ENCODE data around the gene EXOC3L4.
A peak's percentile ranks its signal among the peaks of the same experiment; 100 is the strongest.

EXOC3L4 gene

DNA sequence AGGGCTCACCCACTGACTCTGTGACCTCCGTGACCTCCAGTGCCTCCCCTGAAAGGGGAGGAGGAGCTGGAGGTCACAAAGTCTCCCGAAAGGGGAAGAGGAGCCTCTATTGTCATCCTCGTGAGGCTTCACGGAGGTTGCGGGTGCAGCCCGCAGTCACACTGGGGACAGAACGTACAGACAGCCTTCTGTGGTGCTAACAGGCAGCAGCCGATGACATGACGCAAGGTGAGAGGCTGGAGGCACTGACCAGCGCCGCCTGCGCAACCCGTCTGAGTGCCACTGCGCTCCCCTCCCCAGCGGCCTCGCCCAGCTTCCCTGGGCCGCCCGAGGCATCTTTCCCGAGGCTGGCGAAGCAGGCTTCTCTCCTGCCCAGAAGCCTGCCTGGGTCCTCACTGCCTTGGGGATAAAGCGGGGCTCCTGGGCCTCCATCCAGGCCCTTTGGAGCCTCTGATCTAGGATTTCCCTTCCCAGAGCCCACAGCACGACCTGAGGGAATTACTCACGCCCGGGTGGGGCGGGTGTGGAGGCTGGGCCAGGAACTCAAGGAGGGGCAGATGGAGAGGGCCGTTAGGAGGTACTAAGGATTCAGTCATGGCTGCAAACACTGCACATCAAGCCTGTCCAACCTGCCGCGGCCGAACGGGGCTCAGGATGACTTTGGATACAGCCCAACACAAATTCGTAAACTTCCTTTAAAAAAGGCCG is 22.8 kb upstream of the EXOC3L4 start:
- DNase-seq, result no peak

DNA sequence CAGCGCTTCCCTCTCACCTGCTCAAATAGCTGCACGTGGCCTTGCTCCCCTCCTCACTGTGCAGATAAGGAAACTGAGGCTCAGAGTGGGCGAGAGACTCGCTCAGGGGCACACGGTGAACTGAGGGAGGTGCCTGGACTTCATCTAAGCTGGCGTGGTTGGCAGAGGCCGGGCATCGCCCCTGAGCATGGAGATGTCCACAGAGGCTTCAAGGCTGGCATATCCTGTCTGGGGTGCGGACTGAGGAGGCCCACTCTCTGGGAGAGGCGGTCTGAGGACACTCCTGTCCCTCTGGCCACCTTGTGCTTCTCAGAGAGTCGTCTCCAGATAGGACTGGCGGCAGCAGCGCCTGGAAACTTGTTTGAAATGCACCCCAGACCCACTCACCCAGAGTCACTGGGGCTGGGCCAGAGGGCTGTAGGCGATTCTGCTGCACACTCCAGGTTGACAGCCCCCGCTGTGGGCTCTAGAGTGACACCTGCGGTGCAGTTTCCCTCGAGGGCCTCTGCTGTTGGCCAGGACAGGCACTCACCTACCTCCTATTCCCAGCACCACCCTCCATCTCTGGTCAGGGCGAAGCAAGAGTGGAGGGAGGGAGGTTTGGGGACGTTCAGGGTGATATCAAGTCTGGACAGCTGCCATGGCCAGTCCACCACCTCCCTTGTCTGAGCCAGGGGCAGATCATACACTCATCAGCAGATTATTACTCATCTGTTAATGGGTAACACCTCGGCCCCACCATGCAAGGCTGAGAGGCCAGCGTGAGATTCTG is 21.7 kb upstream of the EXOC3L4 start:
- DNase-seq, result no peak

DNA sequence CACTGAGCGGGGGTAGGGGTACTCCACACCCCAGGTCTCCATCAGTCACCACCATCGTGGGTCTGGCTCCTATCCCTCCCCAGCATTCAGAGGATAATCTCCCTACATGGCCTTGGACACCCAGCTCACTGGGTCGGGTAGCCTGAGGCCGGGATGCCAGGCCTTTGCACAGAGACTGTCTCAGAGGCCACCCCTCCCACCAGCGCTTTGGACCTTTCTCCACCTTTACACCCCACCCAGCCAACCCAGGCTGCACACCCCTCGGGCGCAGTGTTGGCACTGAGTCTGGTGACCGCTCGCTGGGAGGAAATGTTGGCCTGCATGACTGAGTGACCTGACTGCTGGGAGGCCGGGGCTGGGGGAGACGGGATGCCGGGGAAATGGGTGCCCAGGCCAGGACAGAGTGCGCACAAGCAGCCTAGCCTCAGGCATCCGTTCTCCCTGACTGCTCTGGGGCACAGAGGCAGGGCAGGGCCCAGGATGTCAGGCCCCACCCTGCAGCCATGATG is 21.1 kb upstream of the EXOC3L4 start:
- DNase-seq, result no peak

DNA sequence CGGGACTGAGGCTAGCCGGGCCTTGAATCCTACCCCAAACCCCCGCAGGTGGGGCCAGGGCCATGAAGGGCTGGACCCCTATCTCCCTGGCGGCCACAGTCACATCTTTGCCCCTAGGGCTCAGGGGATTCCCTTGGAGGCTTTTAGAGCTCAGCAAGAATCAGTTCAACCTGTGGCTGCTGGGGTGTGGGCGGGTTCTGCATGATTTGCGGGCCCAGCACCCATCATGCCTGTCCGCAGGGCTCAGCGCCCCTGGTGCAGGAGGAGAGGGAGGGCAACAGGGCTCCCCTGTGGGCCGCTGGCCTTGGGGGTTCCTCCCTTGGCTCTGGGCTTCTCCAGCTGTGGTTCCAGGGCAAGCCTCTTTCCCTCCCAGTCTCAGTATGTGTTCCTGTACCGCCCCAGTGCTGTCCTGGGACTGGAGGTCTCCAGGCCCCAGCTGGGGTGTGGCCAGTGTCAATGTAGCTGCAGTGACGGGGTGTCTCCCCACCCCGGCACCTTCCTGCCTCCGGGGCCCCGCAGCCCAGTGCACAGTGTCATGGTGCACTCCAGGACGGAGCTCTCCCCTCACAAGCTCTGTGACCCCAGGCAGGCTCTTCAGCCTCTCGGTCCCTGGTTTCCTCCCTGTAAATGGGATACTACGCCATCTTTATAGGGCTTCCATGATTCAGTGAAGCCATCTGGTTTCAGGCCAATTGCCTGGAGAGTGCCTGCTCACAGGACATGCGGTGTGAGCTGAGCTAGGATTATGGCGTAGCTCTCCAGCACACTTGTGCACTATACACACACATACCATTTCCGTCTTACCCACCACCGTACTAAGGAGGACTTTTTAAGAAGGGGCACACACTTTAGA is 20.4 kb upstream of the EXOC3L4 start:
- no peak for DNase-seq

DNA sequence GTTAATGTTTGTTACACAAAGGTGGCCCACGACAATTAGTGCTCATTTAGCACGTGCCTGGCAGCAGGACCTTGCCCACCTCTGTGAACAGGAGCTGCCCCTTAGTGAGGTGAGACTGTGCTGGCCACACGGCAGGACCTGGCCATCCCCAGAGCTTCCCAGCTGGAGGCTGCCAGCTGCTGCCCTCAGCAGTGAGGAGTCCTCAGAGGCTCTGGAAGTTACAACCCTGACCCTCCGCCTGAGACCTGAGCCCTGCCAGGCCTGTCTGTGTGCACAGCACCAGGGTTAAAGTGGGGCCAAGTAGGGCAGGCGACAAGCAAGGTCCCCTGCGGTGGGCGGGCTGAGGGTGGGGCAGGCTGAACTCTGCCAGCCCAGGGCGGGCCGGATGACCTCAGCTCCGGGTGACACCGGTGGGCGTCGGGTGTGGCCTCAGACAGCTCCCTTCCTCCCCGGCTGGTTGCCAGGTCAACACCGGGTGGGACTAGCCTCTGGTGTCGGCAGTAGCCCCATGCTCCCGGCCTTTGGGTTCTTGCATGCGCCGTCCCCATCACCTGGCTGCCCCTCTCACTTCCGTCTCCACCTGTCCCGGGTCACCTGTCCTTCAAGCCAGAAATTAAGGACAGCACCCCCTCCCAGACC is 19.7 kb upstream of the EXOC3L4 start:
- no peak for DNase-seq

DNA sequence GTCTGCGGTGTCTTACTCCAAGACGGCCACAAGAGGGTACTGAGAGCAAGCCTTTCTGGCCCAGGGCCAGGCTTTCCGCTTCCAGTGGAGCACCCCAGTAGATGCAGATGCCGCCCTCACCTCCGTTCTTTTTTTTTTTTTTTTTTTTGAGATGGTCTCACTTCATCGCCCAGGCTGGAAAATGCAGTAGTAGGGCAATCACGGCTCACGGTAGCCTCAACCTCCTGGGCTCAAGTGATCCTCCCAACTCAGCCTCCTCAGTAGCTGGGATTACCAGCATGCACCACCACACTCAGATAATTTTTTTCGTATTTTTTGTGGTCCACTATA is 16.1 kb upstream of the EXOC3L4 start:
- peak; percentile 65 for DNase-seq

DNA sequence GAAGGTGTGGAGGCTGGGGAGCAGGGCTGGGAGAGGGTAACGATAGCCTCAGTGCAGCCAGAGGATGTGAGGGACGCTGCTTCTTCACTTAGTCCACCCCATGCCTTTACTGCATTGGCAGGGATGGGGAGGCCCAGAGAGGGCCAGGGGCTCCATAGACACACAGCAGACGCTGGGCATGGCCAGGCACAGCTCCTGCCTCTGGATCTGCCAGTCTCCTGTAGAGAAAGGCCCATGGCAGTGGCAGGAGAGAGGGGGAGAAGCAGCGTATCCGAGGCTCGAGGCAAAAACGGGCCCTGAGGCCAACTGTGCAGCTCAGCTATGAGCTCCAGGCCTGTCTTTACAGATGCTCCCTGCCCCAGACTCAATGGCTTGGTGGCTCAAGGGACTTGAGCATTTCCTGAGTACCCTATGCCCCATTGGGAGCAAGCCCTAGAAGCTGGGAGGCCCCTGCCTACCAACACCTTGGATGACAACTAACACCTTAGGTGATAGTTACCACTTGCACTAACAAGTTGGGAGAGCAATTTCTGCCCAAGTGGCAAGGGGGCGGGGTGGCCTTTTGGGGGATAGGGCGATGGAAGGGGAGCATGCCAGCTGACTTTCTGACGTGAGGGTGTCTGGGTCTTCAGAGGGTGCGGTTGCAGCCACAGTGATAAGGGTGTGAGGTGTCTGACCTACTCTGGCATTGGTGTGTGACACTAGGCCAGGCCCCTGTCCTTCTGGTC is 15.5 kb upstream of the EXOC3L4 start:
- DNase-seq, result no peak

DNA sequence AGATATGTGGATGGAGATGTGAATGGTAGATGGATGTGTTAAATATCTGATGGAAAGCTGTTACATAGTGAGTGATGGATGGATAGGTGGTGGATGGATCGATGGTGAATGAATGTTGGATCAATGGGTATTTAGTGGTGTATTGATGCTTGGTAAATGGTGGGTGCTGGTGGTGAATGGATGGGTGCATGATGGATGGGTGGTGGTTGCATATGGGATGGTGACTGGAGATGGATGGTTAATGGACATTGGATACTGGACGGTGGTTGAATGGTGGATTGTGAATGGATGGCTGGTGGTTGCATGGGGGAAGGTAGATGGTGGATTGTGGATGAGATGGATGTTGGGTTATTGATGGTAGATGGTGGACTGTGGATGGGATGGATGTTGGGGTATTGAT is 12.6 kb upstream of the EXOC3L4 start:
- DNase-seq, result no peak

DNA sequence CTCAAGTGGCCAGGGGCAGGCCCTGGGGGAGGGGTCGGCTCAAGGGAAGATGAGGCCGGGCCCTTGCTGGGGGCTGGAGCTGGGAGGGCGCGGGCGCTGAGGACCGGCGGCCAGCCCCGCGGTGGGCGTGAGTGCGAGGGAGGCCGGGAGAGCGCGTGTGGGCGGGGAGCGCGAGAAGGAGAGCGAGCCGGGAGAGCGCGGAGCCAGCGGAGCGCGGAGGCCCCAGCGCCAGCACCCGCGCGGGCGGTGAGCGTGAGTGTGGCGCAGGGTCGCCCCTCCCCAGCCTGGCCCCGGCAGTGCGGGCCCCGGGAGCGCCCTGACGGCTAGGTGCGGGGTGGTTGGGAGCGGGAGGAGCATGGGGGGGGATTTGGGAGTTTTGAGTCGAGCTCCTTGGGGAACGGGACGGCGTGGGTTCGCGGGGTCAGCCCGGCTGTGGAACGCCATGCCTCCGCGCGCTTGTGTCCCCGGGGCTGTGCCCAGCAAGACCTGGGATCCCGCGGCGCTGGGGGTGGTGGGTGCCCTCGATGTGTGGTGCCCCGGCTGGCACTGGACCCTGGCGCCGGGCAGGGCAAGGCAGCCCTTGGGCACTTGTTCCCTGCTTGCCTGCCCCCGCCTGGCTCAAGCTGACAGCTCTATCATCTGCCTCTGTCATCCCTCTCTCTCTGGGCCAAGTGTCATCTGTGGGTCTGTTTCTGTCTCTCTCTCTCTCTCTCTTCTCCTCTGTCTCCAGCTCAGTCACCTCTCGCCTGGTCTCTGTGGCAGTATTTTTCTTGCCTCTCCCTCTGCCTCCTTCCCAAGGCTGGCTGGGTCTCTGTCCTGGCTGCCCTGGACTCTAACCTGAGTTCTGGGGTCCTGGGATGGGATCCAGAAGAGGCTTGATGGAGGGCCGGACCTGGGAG is 10.3 kb upstream of the EXOC3L4 start, which contains the start of gene LBHD2:
Gene LBHD2, plus strand, starts transcription at position 190 of the 899 bp plus-strand sequence. CDS start 1,803 bp downstream, outside the sequence.
- DNase-seq, result no peak

DNA sequence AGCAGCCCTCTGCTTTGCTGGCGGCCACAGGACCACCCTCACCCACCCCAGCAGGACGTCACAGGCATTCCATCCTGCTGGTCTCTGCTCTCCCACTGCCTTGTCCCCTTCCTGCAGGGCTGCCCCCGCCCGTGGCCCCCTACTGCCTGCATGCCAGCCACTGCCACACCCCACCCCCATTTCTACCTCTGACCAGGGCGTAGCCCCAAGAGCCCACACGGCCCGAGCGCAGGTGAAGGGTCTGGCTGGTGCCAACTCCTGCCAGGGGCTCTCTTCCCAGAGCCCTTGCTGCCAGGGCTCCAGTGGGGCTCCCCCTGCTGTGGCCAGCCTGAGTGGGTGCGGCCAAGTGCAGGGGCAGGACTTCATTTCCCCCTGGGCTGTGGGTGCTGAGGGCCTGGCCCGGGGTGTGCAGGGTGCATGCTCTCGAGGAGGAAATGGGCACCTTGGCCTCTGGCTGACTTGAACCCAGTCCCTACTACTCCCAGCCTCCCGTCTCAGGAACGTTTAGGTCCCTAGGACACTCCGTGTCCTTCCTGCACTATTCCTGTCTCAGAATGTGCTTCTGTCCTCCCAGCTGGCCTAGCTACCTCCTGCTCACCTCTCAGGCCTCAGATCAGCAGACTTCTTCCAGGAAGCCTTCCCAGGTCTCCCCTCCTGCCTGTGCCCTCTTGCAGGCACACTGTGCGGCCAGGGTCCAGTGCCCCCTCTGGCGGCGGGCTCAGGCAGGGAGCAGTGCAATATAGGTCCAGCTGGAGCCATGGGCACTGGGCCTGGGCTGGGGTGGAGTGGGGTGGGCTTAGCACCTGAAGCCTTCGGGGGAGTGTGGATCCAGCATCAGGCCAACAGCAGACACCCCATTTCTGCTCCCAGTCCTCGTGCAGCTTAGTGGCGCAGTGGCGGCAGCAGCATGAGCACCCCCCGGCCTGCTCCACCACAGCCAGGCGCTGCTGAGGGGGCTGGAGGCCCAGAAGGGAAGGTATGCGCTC is 9.1 kb upstream of the EXOC3L4 start:
- no peak for DNase-seq

DNA sequence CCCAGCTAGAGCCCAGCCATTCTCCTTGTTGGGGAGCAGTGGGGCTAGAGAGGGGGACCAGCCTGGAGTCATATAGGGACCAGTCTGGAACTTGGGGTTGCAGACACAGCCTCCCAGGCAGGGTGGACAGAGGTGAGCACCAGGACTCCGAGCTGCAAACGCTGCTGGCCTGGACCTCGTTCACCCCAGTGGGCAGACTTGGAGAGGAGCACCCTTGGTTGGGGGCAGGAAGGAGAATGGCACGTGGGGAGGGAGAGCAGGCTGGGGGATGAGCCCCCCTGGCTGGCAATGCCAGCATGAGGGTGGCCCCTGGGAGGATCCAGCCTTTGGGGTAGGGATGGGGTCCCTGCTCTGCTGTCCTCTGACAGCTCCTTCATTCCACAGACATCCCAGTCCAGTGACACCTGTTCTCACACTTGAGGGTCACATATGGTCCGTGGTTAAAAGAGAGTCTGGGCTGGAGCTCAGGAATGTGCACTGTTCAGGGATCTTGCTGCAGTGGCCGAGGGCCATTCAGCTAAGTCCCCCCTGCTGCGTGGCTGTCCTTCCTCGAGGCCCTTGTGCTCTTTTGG is 7.7 kb upstream of the EXOC3L4 start:
- no peak for DNase-seq

DNA sequence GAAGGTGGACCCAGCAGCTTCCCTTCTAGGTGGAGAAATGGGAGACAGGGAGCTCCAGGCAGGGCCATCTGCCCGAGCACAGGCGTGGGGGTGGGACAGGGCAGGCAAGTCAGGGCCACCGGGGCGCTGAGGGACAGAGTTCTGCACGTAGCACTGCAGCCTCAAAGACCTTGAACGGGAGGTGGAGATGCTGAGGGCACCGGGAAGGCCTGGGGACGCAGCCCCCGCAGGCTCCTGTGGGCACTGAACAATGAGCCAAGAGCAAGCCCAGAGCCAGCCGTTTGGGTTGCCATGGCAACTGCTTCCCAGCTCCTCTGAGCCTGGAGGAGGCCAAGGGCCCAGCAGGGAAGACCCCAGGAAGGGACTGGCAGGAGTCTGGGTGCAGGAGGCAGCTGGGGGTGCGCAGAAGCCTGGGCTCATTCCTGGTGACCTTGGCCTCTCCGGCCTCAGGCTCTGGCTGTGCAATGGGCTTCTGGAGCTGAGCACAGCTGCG is 7.1 kb upstream of the EXOC3L4 start:
- no peak for DNase-seq

DNA sequence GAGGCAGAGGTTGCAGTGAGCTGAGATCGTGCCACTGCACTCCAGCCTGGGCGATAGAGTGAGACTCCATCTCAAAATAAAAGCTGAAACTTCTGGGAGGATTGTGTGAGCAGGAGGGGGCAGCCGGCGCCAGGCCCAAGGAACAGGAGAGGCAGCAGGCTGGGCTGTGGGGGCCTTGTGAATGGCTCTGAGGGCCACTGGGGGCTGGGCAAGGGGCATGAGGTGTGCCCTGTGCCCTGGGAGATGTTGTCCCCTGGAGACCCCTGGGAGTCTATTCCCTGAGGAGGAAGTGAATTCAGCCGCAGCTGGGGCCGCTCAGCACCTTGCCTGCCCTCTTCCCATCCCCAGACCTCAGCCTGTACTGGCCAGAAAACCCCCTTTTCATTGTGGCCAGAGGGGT is 5.6 kb upstream of the EXOC3L4 start:
- DNase-seq, result no peak

DNA sequence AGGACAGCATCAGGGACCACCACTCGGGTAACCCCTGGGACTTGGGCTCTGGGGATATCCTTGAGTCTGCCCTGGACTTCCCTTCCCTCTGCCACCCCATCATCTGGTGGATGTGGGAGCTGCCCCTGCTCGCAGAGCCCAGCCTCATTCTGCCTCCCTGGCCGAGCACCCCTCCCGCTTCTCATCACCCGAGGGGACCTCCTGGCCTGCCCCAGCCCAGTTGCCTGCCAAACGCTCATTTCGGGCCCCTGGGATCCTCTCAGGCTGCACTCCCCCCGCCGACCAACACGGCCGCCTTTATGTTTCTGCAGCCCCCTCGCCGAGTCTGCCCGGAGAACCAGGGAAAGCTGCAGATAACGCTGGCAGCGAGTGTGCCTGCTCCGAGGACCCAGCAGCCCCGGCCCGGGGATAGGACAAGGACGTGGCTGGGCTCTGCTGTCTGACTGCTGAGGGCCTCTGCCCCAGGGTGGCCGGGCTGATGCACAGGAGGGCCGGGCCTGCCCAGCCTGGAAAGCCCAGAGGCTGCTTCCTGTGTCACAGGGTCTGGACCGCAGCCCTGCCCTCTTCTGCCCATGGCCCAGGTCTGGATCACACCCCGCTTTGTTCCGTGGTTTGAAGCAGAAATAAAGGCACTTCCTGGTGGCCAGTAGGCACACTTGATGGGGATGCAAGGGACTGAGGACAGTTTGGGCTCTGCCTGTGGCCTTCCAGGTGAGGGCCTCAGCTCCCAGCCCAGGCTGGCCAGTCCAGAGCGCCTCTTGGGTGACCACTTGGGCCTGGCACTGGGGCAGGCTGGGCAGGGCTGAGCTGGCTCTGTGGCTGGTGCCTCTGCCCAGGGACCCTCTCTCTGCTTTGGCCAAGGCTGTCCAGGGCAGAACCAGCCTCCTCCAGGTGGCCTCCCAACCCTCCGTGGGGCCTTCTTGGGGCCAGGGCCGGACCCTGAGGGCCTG is 4.9 kb upstream of the EXOC3L4 start:
- DNase-seq, result no peak

DNA sequence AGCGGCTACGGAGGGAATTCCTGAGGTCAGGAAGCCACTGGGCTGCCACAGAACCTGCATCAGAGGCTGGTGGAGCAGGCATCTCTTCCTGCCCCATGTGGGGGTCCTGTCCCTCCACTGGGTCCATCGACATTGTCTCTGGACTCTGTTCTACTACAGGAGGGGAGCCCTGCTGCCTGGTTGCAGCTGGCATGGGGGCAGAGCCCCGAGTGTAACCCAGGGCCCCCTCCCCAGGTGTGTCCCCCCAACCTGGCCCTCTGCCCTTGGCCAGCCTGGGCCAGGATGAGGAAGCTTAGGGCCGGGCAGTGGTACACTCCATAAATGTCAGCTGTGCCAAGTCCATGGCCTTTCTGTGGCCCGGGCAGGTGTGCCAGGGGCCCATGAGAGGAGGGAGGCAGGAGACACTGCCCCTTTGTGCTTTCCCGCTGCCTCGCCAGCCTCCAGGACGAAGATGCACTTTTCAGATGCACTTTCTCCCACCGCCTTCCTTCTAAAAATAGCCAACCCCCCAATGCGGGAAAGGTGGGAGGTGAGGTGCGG is 4.0 kb upstream of the EXOC3L4 start:
- DNase-seq, result no peak

DNA sequence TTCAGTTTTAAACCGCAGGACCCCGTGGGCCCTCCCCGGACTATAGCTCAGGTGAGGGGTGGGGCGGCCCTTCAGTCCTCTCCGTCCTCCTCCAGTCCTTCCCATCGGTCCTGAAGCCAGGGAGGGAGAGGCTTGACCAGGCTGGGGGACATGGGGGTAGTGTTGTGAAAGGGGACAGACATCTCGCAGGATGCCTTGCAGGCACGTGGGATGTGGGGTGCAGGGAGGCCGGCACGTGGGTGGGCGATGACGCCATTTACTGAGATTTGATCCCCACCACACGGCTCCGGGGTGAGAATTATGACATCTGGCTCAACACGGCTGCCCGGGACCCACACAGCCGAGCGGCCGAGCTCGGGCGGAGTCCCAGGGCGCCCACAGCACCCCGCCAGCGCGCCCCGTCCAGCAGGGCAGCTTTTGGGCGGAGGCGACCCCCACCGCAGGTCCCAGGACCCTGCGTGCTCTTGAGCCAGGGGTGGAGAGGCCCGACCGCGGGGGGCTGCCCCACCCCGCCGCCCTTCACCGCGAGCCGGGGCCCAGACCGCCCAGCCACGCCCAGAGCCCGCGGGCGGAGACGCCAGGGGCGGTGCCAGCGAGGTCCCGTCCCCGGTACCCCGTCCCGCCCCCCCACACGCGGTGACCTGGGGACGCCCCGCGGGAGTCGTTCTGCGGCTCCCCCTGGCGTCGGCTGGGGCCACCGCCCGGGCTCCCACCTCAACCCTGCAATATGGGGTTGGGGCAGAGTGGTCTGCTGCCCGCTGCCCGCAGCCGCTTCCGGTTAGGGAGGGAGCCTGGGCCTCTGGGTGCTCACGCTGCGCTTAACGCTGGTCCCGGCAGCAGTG is 3.3 kb upstream of the EXOC3L4 start:
- peak; percentile 49 for DNase-seq

DNA sequence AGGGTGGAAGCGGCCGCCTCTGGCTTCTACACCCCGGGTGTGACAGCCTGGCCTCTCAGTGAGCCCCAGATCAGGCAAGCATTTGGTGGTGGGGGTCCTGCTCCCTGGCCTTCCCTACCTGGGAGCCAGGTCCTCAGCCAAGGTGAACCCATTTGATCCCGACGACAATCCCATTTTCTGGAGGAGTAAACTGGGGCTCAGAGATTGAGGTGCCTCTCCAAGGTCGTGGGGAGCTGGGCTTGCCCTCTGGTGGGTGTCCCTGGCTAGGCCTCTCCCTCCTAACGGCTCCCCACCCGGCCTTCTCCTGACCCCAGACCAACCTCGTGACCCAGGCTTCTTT is 2.7 kb upstream of the EXOC3L4 start:
- DNase-seq, result no peak

All from NCI-H510A (cell line).